Measurements from ENCODE around the gene NRL. TPM values are rescaled to one million over a fixed set of nuclear protein-coding genes. Genes with fewer than 3 reads are reported as not detected.

The NRL gene
- total RNA-seq, 1 donor from 2014 or later, result 0.48 TPM

DNA sequence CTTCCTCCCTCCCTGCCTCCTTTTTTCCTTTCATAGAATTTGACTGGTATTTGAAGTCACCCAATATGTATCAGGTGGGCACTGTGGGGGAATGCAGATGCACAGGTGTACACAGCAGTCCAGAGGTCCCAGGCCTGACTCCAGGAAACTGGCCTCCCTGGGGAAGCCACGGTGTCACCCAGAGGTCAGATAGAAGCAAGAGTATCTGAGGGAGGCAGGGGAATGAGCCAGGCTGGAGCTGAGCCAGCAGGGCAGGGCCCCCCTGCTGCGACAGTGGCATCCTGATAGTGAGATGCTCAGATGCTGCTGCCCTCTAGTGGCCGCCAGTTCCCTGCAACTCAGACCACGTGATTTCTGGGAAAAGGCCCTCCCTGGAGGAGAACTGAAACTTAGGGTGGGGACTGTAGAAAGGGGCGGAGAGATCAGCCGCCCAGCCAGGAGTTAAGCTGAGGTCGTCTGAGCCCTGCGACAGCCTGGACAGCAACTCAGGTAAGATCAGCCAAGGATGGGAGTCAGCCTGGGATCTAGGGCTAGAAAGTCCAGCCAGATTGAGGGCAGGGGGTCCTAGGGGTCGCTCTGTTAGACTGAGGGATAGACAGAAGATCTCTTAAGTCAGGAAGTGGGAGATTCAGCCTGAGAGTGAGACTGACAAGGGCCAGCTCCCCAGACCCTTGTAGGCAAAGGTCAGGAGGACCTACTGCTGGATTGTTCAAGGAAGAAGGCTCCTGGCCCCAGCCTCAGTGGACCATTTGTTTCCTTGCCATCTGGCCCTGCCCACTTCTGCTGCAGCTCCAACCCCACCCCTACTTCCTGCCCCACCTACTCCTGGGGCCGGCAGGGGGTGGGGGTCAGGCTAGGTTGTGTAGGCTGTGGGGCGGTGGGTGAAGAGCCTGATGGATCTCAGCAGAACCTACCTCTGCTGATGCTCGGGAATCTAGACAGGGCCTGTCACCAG lies 46.4 kb upstream of the NRL start, which contains the start of gene IRF9:
IRF9 (plus strand) TSS at position 416 of the 955 bp plus-strand sequence. CDS start 880 bp downstream, outside the sequence.
- FAIRE-seq (no peak), DNase-seq (ENCODE audit: low read depth) (peak; percentile 78)
- peaks cover 12% of the 10 kb centered on the region for H3K79me2 ChIP-seq (ENCODE audit: insufficient read depth, low read length)
- H3K4me3 ChIP-seq (ENCODE audit: insufficient read depth, low read depth, low read length), result peak within 1 kb of the TSS; percentile 74
- H3K4me1 ChIP-seq (ENCODE audit: insufficient read depth, low read length), result peaks cover 12% of the 10 kb centered on the region
- H2AFZ ChIP-seq (ENCODE audit: low read depth, low read length), result peak within 1 kb of the TSS; percentile 62
- TF ChIP-seq EZH2 (IDR thresholded peaks at IDR 0.05; ENCODE audit: insufficient read depth, low read length) (no peak), CTCF (IDR thresholded peaks at IDR 0.05; ENCODE audit: insufficient read depth, low read depth, low read length) (peak; percentile 96)
- H3K9me3 ChIP-seq (ENCODE audit: insufficient read depth, low read depth, low read length), result no peaks in the 10 kb centered on the region
- peak within 1 kb of the TSS; percentile 99 for H3K27ac Mint-ChIP-seq (ENCODE audit: unreplicated experiment)
- peaks cover 42% of the 10 kb centered on the region for H3K36me3 Mint-ChIP-seq (ENCODE audit: low read depth, unreplicated experiment)
- no peaks in the 10 kb centered on the region for H3K27me3 Mint-ChIP-seq (ENCODE audit: low read depth, unreplicated experiment)
- peak within 1 kb of the TSS; percentile 93 for H3K4me3 Mint-ChIP-seq (ENCODE audit: unreplicated experiment)
- H3K36me3 ChIP-seq (ENCODE audit: insufficient read depth, low read length), result peaks cover 33% of the 10 kb centered on the region
- no peaks in the 10 kb centered on the region for H3K27me3 ChIP-seq (ENCODE audit: insufficient read depth, low read length)
- H3K9me3 Mint-ChIP-seq (ENCODE audit: unreplicated experiment), result no peaks in the 10 kb centered on the region
- peaks cover 30% of the 10 kb centered on the region for H4K20me1 ChIP-seq (ENCODE audit: insufficient read depth, low read length)
- H3K4me2 ChIP-seq (ENCODE audit: low read length), result peak within 1 kb of the TSS; percentile 94
- H3K27ac ChIP-seq (ENCODE audit: low read depth, low read length), result peak within 1 kb of the TSS; percentile 86
- peak within 1 kb of the TSS; percentile 90 for H3K9ac ChIP-seq (ENCODE audit: low read length)
- peaks cover 20% of the 10 kb centered on the region for H3K4me1 Mint-ChIP-seq (ENCODE audit: low read depth, unreplicated experiment)

DNA sequence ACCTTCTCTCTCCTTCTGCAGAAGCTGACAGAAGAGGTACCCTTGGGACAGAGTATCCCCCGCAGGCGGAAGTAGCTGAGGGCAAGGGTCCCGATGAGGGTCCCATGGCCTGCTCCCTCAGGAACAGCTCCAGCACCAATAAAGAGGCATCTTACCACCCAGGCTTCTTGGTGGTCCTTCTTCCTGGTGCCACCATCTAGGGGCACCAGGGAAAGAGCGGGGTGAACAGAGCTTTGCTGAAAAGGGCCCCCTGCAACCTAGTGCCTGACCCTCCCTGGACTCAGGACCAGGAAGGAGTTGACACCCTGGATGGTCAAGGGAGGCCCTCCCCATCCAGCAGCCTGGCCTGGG lies 45.7 kb upstream of the NRL start:
- peaks cover 26% of the 10 kb centered on the region for H4K20me1 ChIP-seq (ENCODE audit: insufficient read depth, low read length)
- H3K4me1 ChIP-seq (ENCODE audit: insufficient read depth, low read length), result peaks cover 12% of the 10 kb centered on the region
- H3K4me3 ChIP-seq (ENCODE audit: insufficient read depth, low read depth, low read length), result no peak overlapping the region
- DNase-seq (ENCODE audit: low read depth), result no peak
- Mint-ChIP-seq H3K4me1 (ENCODE audit: low read depth, unreplicated experiment) (peaks cover 20% of the 10 kb centered on the region), H3K27me3 (ENCODE audit: low read depth, unreplicated experiment) (no peaks in the 10 kb centered on the region), H3K9me3 (ENCODE audit: unreplicated experiment) (no peaks in the 10 kb centered on the region), H3K27ac (ENCODE audit: unreplicated experiment) (peak overlapping the region; percentile 99), H3K36me3 (ENCODE audit: low read depth, unreplicated experiment) (peaks cover 43% of the 10 kb centered on the region), H3K4me3 (ENCODE audit: unreplicated experiment) (no peak overlapping the region)
- TF ChIP-seq EZH2 (IDR thresholded peaks at IDR 0.05; ENCODE audit: insufficient read depth, low read length) (no peak), CTCF (IDR thresholded peaks at IDR 0.05; ENCODE audit: insufficient read depth, low read depth, low read length) (no peak)
- H3K36me3 ChIP-seq (ENCODE audit: insufficient read depth, low read length), result peaks cover 36% of the 10 kb centered on the region
- no peaks in the 10 kb centered on the region for H3K9me3 ChIP-seq (ENCODE audit: insufficient read depth, low read depth, low read length)
- peaks cover 12% of the 10 kb centered on the region for H3K79me2 ChIP-seq (ENCODE audit: insufficient read depth, low read length)
- peak overlapping the region; percentile 94 for H3K4me2 ChIP-seq (ENCODE audit: low read length)
- H3K27ac ChIP-seq (ENCODE audit: low read depth, low read length), result peak overlapping the region; percentile 23
- no peak overlapping the region for H3K9ac ChIP-seq (ENCODE audit: low read length)
- H2AFZ ChIP-seq (ENCODE audit: low read depth, low read length), result no peak overlapping the region
- FAIRE-seq, result no peak
- no peaks in the 10 kb centered on the region for H3K27me3 ChIP-seq (ENCODE audit: insufficient read depth, low read length)
